Effector memory CD4-positive, alpha-beta T cell (primary cell): ENCODE data around the gene GPR150.

Source experiments
- DNase-seq, 3 donors: peaks; one replicate each; pipeline ENCODE4 v3.0.0-alpha.2; 2020
- H3K27ac ChIP-seq: 2 replicates; pipeline ENCODE4 v1.7.0; 2013; ENCODE audit warnings: mild to moderate bottlenecking, low read length, moderate library complexity; ENCODE audit not compliant: insufficient read depth, poor library complexity, severe bottlenecking
- H3K27me3 ChIP-seq: replicated peaks from 2 replicates; pipeline ENCODE4 v1.7.0; 2013; ENCODE audit warnings: mild to moderate bottlenecking, low read length; ENCODE audit not compliant: insufficient read depth, control insufficient read depth, poor library complexity, severe bottlenecking
- H3K36me3 ChIP-seq: 2 replicates; pipeline ENCODE4 v1.7.0; 2013; ENCODE audit warnings: mild to moderate bottlenecking, low read length, moderate library complexity; ENCODE audit not compliant: control insufficient read depth, insufficient read depth
- H3K4me1 ChIP-seq: 2 replicates; pipeline ENCODE4 v1.7.0; 2013; ENCODE audit warnings: low read length, mild to moderate bottlenecking; ENCODE audit not compliant: control insufficient read depth, insufficient read depth, poor library complexity, severe bottlenecking
- H3K4me3 ChIP-seq: 2 replicates; pipeline ENCODE4 v1.7.0; 2013; ENCODE audit warnings: low read length, low read depth, mild to moderate bottlenecking; ENCODE audit not compliant: insufficient read depth, poor library complexity, severe bottlenecking
- H3K9me3 ChIP-seq: 2 replicates; pipeline ENCODE4 v1.7.0; 2013; ENCODE audit warnings: mild to moderate bottlenecking, low read length, moderate library complexity; ENCODE audit not compliant: control insufficient read depth
- total RNA-seq, 3 donors: gene quantifications; one replicate each; lab custom pipeline; 2026; lab: John Stamatoyannopoulos, UW

The GPR150 gene
- total RNA-seq: 1.7 to 2.2 (median 1.7) reads per million in 3 donors

- Histone ChIP-seq H3K27ac (peak within 1 kb of the TSS; percentile 67), H3K9me3 (no peaks in the 10 kb centered on the region), H3K4me1 (peaks cover 53% of the 10 kb centered on the region), H3K27me3 (no peaks in the 10 kb centered on the region), H3K36me3 (no peaks in the 10 kb centered on the region), H3K4me3 (peak within 1 kb of the TSS; percentile 83)
- peak; percentile 37 to 52 (median 48) for DNase-seq
Measured at GRCh38 chr5:95620030-95620869, at the start of gene GPR150. GPR150 (plus strand) TSS chr5:95620087; CDS start chr5:95620276, 189 bp downstream.

GRCh38 chr5:95572016-95572415 lies 47.9 kb upstream of the GPR150 start:
- no peak for DNase-seq
- no peaks in the 10 kb centered on the region for H3K9me3 ChIP-seq
- no peaks in the 10 kb centered on the region for H3K27me3 ChIP-seq
- no peaks in the 10 kb centered on the region for H3K4me1 ChIP-seq
- no peak overlapping the region for H3K27ac ChIP-seq
- peaks cover 13% of the 10 kb centered on the region for H3K36me3 ChIP-seq
- H3K4me3 ChIP-seq: no peak overlapping the region

GRCh38 chr5:95581576-95581975 lies 38.3 kb upstream of the GPR150 start:
- Histone ChIP-seq H3K4me1 (no peaks in the 10 kb centered on the region), H3K36me3 (no peaks in the 10 kb centered on the region), H3K9me3 (no peaks in the 10 kb centered on the region), H3K27me3 (no peaks in the 10 kb centered on the region), H3K27ac (no peak overlapping the region), H3K4me3 (no peak overlapping the region)
- no peak for DNase-seq

- Histone ChIP-seq H3K4me1 (no peaks in the 10 kb centered on the region), H3K27ac (no peak overlapping the region), H3K4me3 (no peak overlapping the region), H3K27me3 (no peaks in the 10 kb centered on the region), H3K36me3 (no peaks in the 10 kb centered on the region), H3K9me3 (no peaks in the 10 kb centered on the region)
- DNase-seq: no peak
Measured at GRCh38 chr5:95583992-95584391, 35.9 kb upstream of the GPR150 start.

GRCh38 chr5:95590880-95591279 lies 29.0 kb upstream of the GPR150 start:
- DNase-seq: no peak
- Histone ChIP-seq H3K27ac (no peak overlapping the region), H3K36me3 (no peaks in the 10 kb centered on the region), H3K27me3 (no peaks in the 10 kb centered on the region), H3K4me3 (no peak overlapping the region), H3K4me1 (peaks cover 6% of the 10 kb centered on the region), H3K9me3 (no peaks in the 10 kb centered on the region)

- no peak overlapping the region for H3K27ac ChIP-seq
Measured at GRCh38 chr5:95591490-95591901, 28.4 kb upstream of the GPR150 start.

GRCh38 chr5:95595289-95595931 lies 24.5 kb upstream of the GPR150 start:
- H3K9me3 ChIP-seq: no peaks in the 10 kb centered on the region
- peaks cover 6% of the 10 kb centered on the region for H3K4me1 ChIP-seq
- H3K27ac ChIP-seq: no peak overlapping the region
- no peaks in the 10 kb centered on the region for H3K36me3 ChIP-seq
- no peak for DNase-seq
- H3K27me3 ChIP-seq: no peaks in the 10 kb centered on the region
- H3K4me3 ChIP-seq: no peak overlapping the region

More at GRCh38 chr5:95591490-95591901, 28.4 kb upstream of the GPR150 start:
- Histone ChIP-seq H3K4me3 (no peak overlapping the region), H3K36me3 (no peaks in the 10 kb centered on the region), H3K27me3 (no peaks in the 10 kb centered on the region), H3K4me1 (peaks cover 6% of the 10 kb centered on the region), H3K9me3 (no peaks in the 10 kb centered on the region)
- DNase-seq: no peak

GRCh38 chr5:95599252-95599651 lies 20.6 kb upstream of the GPR150 start:
- H3K27me3 ChIP-seq: no peaks in the 10 kb centered on the region
- peaks cover 12% of the 10 kb centered on the region for H3K36me3 ChIP-seq
- DNase-seq: no peak
- no peak overlapping the region for H3K4me3 ChIP-seq
- H3K9me3 ChIP-seq: no peaks in the 10 kb centered on the region
- no peak overlapping the region for H3K27ac ChIP-seq
- H3K4me1 ChIP-seq: no peaks in the 10 kb centered on the region

GRCh38 chr5:95600557-95600956 lies 19.3 kb upstream of the GPR150 start:
- DNase-seq: no peak
- Histone ChIP-seq H3K27ac (no peak overlapping the region), H3K4me3 (no peak overlapping the region), H3K9me3 (no peaks in the 10 kb centered on the region), H3K4me1 (no peaks in the 10 kb centered on the region), H3K27me3 (no peaks in the 10 kb centered on the region), H3K36me3 (peaks cover 12% of the 10 kb centered on the region)

- Histone ChIP-seq H3K27ac (no peak overlapping the region), H3K4me1 (no peaks in the 10 kb centered on the region), H3K36me3 (peaks cover 16% of the 10 kb centered on the region), H3K4me3 (no peak overlapping the region), H3K27me3 (no peaks in the 10 kb centered on the region), H3K9me3 (no peaks in the 10 kb centered on the region)
- DNase-seq: no peak
Measured at GRCh38 chr5:95605786-95606185, 14.1 kb upstream of the GPR150 start.
